Stimulated activated CD4-positive, alpha-beta T cell treated with anti-CD3 and anti-CD28 coated beads, Interleukin-4, amount 100 ng/mL, for 4 hours (primary cell): ENCODE results near the gene DYTN.

Experiments used
- DNase-seq, 2 experiments: peaks; one replicate each; pipeline ENCODE4 v3.0.0-alpha.2; 2020

The DYTN gene

DNA sequence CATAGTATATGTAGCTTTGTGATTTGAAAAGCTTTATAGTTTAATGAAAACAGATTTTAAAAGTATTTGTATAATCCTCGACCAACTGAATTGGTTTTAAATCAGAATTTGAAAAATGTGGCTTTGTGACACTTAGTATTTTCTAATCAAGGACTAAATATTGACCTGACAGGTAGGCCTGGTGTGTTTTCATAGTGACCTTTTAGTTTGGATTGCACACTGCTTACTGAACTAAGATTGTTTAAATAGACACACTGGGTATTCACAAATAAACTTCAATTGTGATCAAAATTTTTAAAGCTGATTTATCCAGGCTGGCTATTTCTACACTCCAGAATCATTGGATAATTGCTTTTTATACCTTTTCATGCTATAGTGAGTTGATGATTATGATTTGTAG lies 107.7 kb downstream of the DYTN start:
- DNase-seq, result no peak

DNA sequence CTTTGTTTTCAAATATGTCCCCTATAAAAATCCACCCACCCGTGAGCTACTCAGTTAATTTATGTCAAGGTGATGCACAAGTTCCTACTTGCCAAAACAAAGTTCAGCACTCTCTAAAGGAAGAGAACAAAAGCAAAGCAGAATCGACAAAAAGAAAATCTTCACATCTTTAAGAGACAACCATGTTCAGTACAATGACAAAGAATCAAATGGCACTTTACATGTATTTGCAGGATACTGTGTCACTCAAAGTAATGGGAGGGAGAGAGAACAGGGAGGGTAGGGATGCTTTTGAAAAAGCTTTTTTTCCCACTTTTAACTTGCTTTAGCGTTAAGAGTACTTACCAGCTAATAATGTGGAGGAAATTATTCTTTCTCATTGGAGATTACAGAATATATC lies 115.0 kb downstream of the DYTN start:
- no peak for DNase-seq
